Astrocyte (in vitro differentiated cells and primary cell): ENCODE results near the gene CHAF1A. TPM values are rescaled to one million over a fixed set of nuclear protein-coding genes. Genes with fewer than 3 reads are reported as not detected.

ENCODE experiments used
- DNase-seq: peaks from one replicate; pipeline ENCODE4 v3.0.0-alpha.2; 2010; ENCODE audit warnings: low read depth
- FAIRE-seq: peaks from 2 replicates; lab custom pipeline; 2011; peaks lifted over from hg19 to GRCh38; lab: Jason Lieb, UNC
- H2AFZ ChIP-seq: 2 replicates; pipeline ENCODE4 v1.6.0; 2012; ENCODE audit warnings: low read depth, low read length, inconsistent platforms
- H3K27ac ChIP-seq: 2 replicates; pipeline ENCODE4 v1.5.1; 2011; ENCODE audit warnings: low read depth, low read length, inconsistent platforms
- H3K27me3 ChIP-seq: 2 replicates; pipeline ENCODE4 v1.6.0; 2011; ENCODE audit warnings: low read length, inconsistent platforms; ENCODE audit not compliant: insufficient read depth
- H3K36me3 ChIP-seq: 2 replicates; pipeline ENCODE4 v1.5.1; 2011; ENCODE audit warnings: low read length, inconsistent platforms; ENCODE audit not compliant: insufficient read depth
- H3K4me1 ChIP-seq: 2 replicates; pipeline ENCODE4 v1.5.1; 2011; ENCODE audit warnings: low read length, inconsistent platforms; ENCODE audit not compliant: insufficient read depth
- H3K4me2 ChIP-seq: 2 replicates; pipeline ENCODE4 v1.6.0; 2012; ENCODE audit warnings: low read length, inconsistent platforms
- H3K4me3 ChIP-seq: 2 replicates; pipeline ENCODE4 v1.5.1; 2011; ENCODE audit warnings: low read depth, mild to moderate bottlenecking, low read length, inconsistent platforms; ENCODE audit not compliant: insufficient read depth
- H3K79me2 ChIP-seq: 2 replicates; pipeline ENCODE4 v1.6.0; 2012; ENCODE audit warnings: mild to moderate bottlenecking, low read length, inconsistent platforms; ENCODE audit not compliant: insufficient read depth
- H3K9ac ChIP-seq: 2 replicates; pipeline ENCODE4 v1.6.0; 2012; ENCODE audit warnings: mild to moderate bottlenecking, low read length, inconsistent platforms
- H3K9me3 ChIP-seq: 2 replicates; pipeline ENCODE4 v1.5.1; 2012; ENCODE audit warnings: low read depth, mild to moderate bottlenecking, low read length, inconsistent platforms; ENCODE audit not compliant: insufficient read depth
- H4K20me1 ChIP-seq: 2 replicates; pipeline ENCODE4 v1.6.0; 2012; ENCODE audit warnings: low read length, inconsistent platforms; ENCODE audit not compliant: insufficient read depth
- H3K27ac Mint-ChIP-seq: one replicate; pipeline ENCODE4 v1.8.0; 2021; ENCODE audit warnings: mild to moderate bottlenecking, mixed read lengths; ENCODE audit not compliant: unreplicated experiment
- H3K27me3 Mint-ChIP-seq: one replicate; pipeline ENCODE4 v1.8.0; 2021; ENCODE audit warnings: low read depth, mixed read lengths; ENCODE audit not compliant: unreplicated experiment
- H3K36me3 Mint-ChIP-seq: one replicate; pipeline ENCODE4 v1.8.0; 2021; ENCODE audit warnings: low read depth, mixed read lengths; ENCODE audit not compliant: unreplicated experiment
- H3K4me1 Mint-ChIP-seq: one replicate; pipeline ENCODE4 v1.8.0; 2021; ENCODE audit warnings: low read depth, mixed read lengths; ENCODE audit not compliant: unreplicated experiment
- H3K4me3 Mint-ChIP-seq: one replicate; pipeline ENCODE4 v1.8.0; 2021; ENCODE audit warnings: mild to moderate bottlenecking, moderate library complexity, mixed read lengths; ENCODE audit not compliant: unreplicated experiment
- H3K9me3 Mint-ChIP-seq: one replicate; pipeline ENCODE4 v1.8.0; 2021; ENCODE audit warnings: mild to moderate bottlenecking, mixed read lengths; ENCODE audit not compliant: unreplicated experiment
- CTCF ChIP-seq: IDR thresholded peaks from 2 replicates; pipeline ENCODE4 v1.5.1; 2011; ENCODE audit warnings: low read depth, mild to moderate bottlenecking, inconsistent platforms, low read length, moderate library complexity; ENCODE audit not compliant: insufficient read depth
- EZH2 ChIP-seq: IDR thresholded peaks from 2 replicates; pipeline ENCODE4 v1.6.1; 2012; ENCODE audit warnings: mild to moderate bottlenecking, low read length, inconsistent platforms; ENCODE audit not compliant: insufficient read depth
- total RNA-seq: library from RNA; stranded (reverse); gene quantifications from 2 replicates; pipeline ENCODE4 v1.2.1, GENCODE V29; 2021

CHAF1A gene
- total RNA-seq, 1 donor from 2014 or later = 8.5 TPM

- Histone ChIP-seq H3K9me3 (no peaks in the 10 kb centered on the region), H2AFZ (no peak overlapping the region), H3K27ac (no peak overlapping the region), H3K4me3 (no peak overlapping the region), H3K36me3 (peaks cover 6% of the 10 kb centered on the region), H3K4me1 (no peaks in the 10 kb centered on the region), H3K27me3 (no peaks in the 10 kb centered on the region), H3K9ac (no peak overlapping the region), H4K20me1 (peaks cover 48% of the 10 kb centered on the region), H3K4me2 (no peak overlapping the region), H3K79me2 (peaks cover 13% of the 10 kb centered on the region)
- H3K27ac Mint-ChIP-seq = no peak overlapping the region
- TF ChIP-seq CTCF (no peak), EZH2 (no peak)
- no peaks in the 10 kb centered on the region for H3K9me3 Mint-ChIP-seq
- no peaks in the 10 kb centered on the region for H3K27me3 Mint-ChIP-seq
- FAIRE-seq = no peak
- H3K4me3 Mint-ChIP-seq = peak overlapping the region; percentile 79
- no peaks in the 10 kb centered on the region for H3K4me1 Mint-ChIP-seq
- H3K36me3 Mint-ChIP-seq = peaks cover 2% of the 10 kb centered on the region
- no peak for DNase-seq
These were observed 40.2 kb upstream of the CHAF1A start for GRCh38 chr19:4362101-4362828.

- H3K36me3 ChIP-seq = peaks cover 6% of the 10 kb centered on the region
- H3K4me3 Mint-ChIP-seq = no peak overlapping the region
- DNase-seq (no peak), FAIRE-seq (no peak)
- H3K4me1 Mint-ChIP-seq = no peaks in the 10 kb centered on the region
- H3K27ac ChIP-seq = no peak overlapping the region
- H3K27me3 ChIP-seq = no peaks in the 10 kb centered on the region
- H3K27me3 Mint-ChIP-seq = no peaks in the 10 kb centered on the region
- TF ChIP-seq CTCF (no peak), EZH2 (no peak)
- H3K9me3 Mint-ChIP-seq = no peaks in the 10 kb centered on the region
- no peak overlapping the region for H3K9ac ChIP-seq
- no peaks in the 10 kb centered on the region for H3K9me3 ChIP-seq
- H3K36me3 Mint-ChIP-seq = peaks cover 2% of the 10 kb centered on the region
- H3K4me3 ChIP-seq = no peak overlapping the region
- H3K79me2 ChIP-seq = peaks cover 21% of the 10 kb centered on the region
- H3K4me2 ChIP-seq = no peak overlapping the region
- no peak overlapping the region for H3K27ac Mint-ChIP-seq
- no peaks in the 10 kb centered on the region for H3K4me1 ChIP-seq
- H4K20me1 ChIP-seq = peaks cover 55% of the 10 kb centered on the region
- no peak overlapping the region for H2AFZ ChIP-seq
These were observed 39.5 kb upstream of the CHAF1A start for GRCh38 chr19:4362831-4363545.
